ENCODE data around the gene HS6ST2.

The HS6ST2 gene

DNA sequence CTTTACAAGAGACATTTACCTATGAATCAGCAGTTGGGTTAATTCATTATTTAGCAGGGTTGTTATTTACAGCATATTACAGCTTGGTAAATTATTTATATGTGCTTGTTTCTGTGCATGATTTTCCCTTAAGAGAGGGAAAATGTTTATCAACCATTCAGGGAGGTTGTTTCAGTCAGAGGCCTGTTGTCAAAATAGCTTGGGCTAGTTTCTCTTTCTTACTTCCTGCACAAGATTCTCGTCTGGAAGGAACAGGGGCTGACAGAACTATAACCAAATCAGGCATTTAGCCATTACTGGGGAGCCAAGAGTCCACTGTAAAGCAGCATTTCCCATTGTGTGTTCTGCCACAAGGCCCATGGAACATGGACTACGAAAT is 135.8 kb downstream of the HS6ST2 start:
- H3K9ac ChIP-seq (ENCODE audit: insufficient read length), result no peak overlapping the region
- DNase-seq (ENCODE audit: low read depth, low spot score), result no peak
- no peaks in the 10 kb centered on the region for H3K9me3 ChIP-seq (ENCODE audit: low read depth, low read length)
- no peak overlapping the region for H3K4me3 ChIP-seq
- TF ChIP-seq FOXP2 (optimal IDR thresholded peaks at IDR 0.05; ENCODE audit: control extremely low read depth, extremely low read length, insufficient read depth) (no peak), EZH2 (IDR thresholded peaks at IDR 0.05) (no peak), POLR2AphosphoS5 (IDR thresholded peaks at IDR 0.05; ENCODE audit: borderline replicate concordance, low read depth, low read length) (no peak)
- H3K27ac ChIP-seq, result no peak overlapping the region
- H3K36me3 ChIP-seq (ENCODE audit: insufficient read depth, low read length), result no peaks in the 10 kb centered on the region

GRCh38 chrX:132821974-132822633 is 136.3 kb downstream of the HS6ST2 start:
- Histone ChIP-seq H3K9me3 (ENCODE audit: low read depth, low read length) (no peaks in the 10 kb centered on the region), H3K36me3 (ENCODE audit: insufficient read depth, low read length) (no peaks in the 10 kb centered on the region), H3K27ac (no peak overlapping the region), H3K9ac (ENCODE audit: insufficient read length) (no peak overlapping the region), H3K4me3 (no peak overlapping the region)
- no peak for DNase-seq (ENCODE audit: low read depth, low spot score)
- TF ChIP-seq EZH2 (IDR thresholded peaks at IDR 0.05), result no peak
- TF ChIP-seq POLR2AphosphoS5 (IDR thresholded peaks at IDR 0.05; ENCODE audit: borderline replicate concordance, low read depth, low read length), result no peak
- no peak for TF ChIP-seq FOXP2 (optimal IDR thresholded peaks at IDR 0.05; ENCODE audit: control extremely low read depth, extremely low read length, insufficient read depth)

DNA sequence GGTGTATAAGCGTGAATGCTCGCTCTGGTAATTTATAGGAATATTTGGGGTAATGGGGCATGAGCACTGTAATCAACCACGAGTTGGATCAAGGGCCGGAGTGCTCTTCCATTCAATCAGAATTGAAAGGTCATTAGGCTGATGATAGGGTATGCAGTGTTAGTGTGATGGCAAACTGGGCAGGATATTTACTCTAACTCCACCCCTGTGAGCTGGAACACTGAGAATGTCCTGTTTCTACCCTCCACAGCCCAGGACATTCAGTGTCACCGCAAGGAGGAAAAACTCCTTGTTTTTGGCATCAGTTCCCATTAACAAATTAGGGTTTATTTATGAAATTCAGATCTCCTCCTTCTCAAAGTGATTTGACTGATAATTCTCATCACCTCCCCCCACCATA is 137.8 kb downstream of the HS6ST2 start:
- no peak for DNase-seq (ENCODE audit: low read depth, low spot score)
- TF ChIP-seq POLR2AphosphoS5 (IDR thresholded peaks at IDR 0.05; ENCODE audit: borderline replicate concordance, low read depth, low read length) (no peak), FOXP2 (optimal IDR thresholded peaks at IDR 0.05; ENCODE audit: control extremely low read depth, extremely low read length, insufficient read depth) (no peak), EZH2 (IDR thresholded peaks at IDR 0.05) (no peak)
- Histone ChIP-seq H3K27ac (no peak overlapping the region), H3K4me3 (no peak overlapping the region), H3K9me3 (ENCODE audit: low read depth, low read length) (no peaks in the 10 kb centered on the region), H3K36me3 (ENCODE audit: insufficient read depth, low read length) (no peaks in the 10 kb centered on the region), H3K9ac (ENCODE audit: insufficient read length) (no peak overlapping the region)

GRCh38 chrX:132819711-132820264 is 138.6 kb downstream of the HS6ST2 start:
- H3K27ac ChIP-seq, result no peak overlapping the region
- no peaks in the 10 kb centered on the region for H3K9me3 ChIP-seq (ENCODE audit: low read depth, low read length)
- H3K36me3 ChIP-seq (ENCODE audit: insufficient read depth, low read length), result no peaks in the 10 kb centered on the region
- H3K9ac ChIP-seq (ENCODE audit: insufficient read length), result no peak overlapping the region
- TF ChIP-seq EZH2 (IDR thresholded peaks at IDR 0.05), result no peak
- no peak overlapping the region for H3K4me3 ChIP-seq
- no peak for DNase-seq (ENCODE audit: low read depth, low spot score)

- no peak overlapping the region for H3K4me3 ChIP-seq
- TF ChIP-seq FOXP2 (optimal IDR thresholded peaks at IDR 0.05; ENCODE audit: control extremely low read depth, extremely low read length, insufficient read depth) (no peak), EZH2 (IDR thresholded peaks at IDR 0.05) (no peak), POLR2AphosphoS5 (IDR thresholded peaks at IDR 0.05; ENCODE audit: borderline replicate concordance, low read depth, low read length) (no peak)
- DNase-seq (ENCODE audit: low read depth, low spot score), result no peak
- no peak overlapping the region for H3K27ac ChIP-seq
- H3K9me3 ChIP-seq (ENCODE audit: low read depth, low read length), result no peaks in the 10 kb centered on the region
- no peak overlapping the region for H3K9ac ChIP-seq (ENCODE audit: insufficient read length)
- no peaks in the 10 kb centered on the region for H3K36me3 ChIP-seq (ENCODE audit: insufficient read depth, low read length)
These were observed 139.8 kb downstream of the HS6ST2 start for GRCh38 chrX:132818638-132819037.

DNA sequence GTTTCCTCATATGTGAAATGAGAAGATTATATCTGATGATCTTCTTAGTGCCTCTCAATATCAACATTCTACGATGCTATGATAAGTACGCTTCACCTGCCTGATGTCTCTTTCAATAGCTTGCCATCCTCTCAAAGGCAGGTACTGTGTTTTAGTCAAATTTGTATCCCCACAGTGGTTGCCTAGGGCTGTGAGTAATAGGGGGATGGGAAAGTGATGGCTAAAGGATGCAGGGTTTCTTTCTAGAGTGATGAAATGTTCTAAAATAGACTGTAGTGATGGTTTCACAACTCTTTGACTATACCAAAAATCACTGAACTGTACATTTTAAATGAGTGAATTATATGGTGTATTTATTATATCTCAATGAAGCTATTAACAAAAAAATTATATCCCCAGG is 142.8 kb downstream of the HS6ST2 start:
- Histone ChIP-seq H3K9me3 (ENCODE audit: low read depth, low read length) (no peaks in the 10 kb centered on the region), H3K27ac (no peak overlapping the region), H3K4me3 (no peak overlapping the region), H3K36me3 (ENCODE audit: insufficient read depth, low read length) (no peaks in the 10 kb centered on the region), H3K9ac (ENCODE audit: insufficient read length) (no peak overlapping the region)
- DNase-seq (ENCODE audit: low read depth, low spot score), result no peak
- TF ChIP-seq EZH2 (IDR thresholded peaks at IDR 0.05), result no peak
- no peak for TF ChIP-seq FOXP2 (optimal IDR thresholded peaks at IDR 0.05; ENCODE audit: control extremely low read depth, extremely low read length, insufficient read depth)

GRCh38 chrX:132810964-132811712 is 147.3 kb downstream of the HS6ST2 start:
- no peaks in the 10 kb centered on the region for H3K9me3 ChIP-seq (ENCODE audit: low read depth, low read length)
- no peak for TF ChIP-seq POLR2AphosphoS5 (IDR thresholded peaks at IDR 0.05; ENCODE audit: borderline replicate concordance, low read depth, low read length)
- no peak for TF ChIP-seq FOXP2 (optimal IDR thresholded peaks at IDR 0.05; ENCODE audit: control extremely low read depth, extremely low read length, insufficient read depth)
- no peak for TF ChIP-seq EZH2 (IDR thresholded peaks at IDR 0.05)
- DNase-seq (ENCODE audit: low read depth, low spot score), result no peak
- H3K9ac ChIP-seq (ENCODE audit: insufficient read length), result no peak overlapping the region
- no peak overlapping the region for H3K27ac ChIP-seq
- no peak overlapping the region for H3K4me3 ChIP-seq
- H3K36me3 ChIP-seq (ENCODE audit: insufficient read depth, low read length), result no peaks in the 10 kb centered on the region

GRCh38 chrX:132810488-132810887 is 147.9 kb downstream of the HS6ST2 start:
- no peak for TF ChIP-seq FOXP2 (optimal IDR thresholded peaks at IDR 0.05; ENCODE audit: control extremely low read depth, extremely low read length, insufficient read depth)
- TF ChIP-seq POLR2AphosphoS5 (IDR thresholded peaks at IDR 0.05; ENCODE audit: borderline replicate concordance, low read depth, low read length), result no peak
- TF ChIP-seq EZH2 (IDR thresholded peaks at IDR 0.05), result no peak

More at GRCh38 chrX:132810488-132810887, 147.9 kb downstream of the HS6ST2 start:
- Histone ChIP-seq H3K4me3 (no peak overlapping the region), H3K27ac (no peak overlapping the region), H3K9ac (ENCODE audit: insufficient read length) (no peak overlapping the region), H3K36me3 (ENCODE audit: insufficient read depth, low read length) (no peaks in the 10 kb centered on the region), H3K9me3 (ENCODE audit: low read depth, low read length) (no peaks in the 10 kb centered on the region)
- no peak for DNase-seq (ENCODE audit: low read depth, low spot score)

Data from SK-N-MC (cell line).